Ishikawa (cell line): ENCODE data around the gene STRA6.

Source experiments
- RAD21 ChIP-seq: IDR thresholded peaks from 2 replicates; pipeline ENCODE4 v1.6.1; 2012; ENCODE audit warnings: low read depth
- REST ChIP-seq: IDR thresholded peaks from 2 replicates; pipeline ENCODE4 v1.6.1; 2012; ENCODE audit warnings: low read depth, mild to moderate bottlenecking
- YY1 ChIP-seq: IDR thresholded peaks from 2 replicates; pipeline ENCODE4 v1.6.1; 2012; ENCODE audit warnings: low read depth
- TF ChIP-seq, protein P1 (sequence below): IDR thresholded peaks from 2 replicates; pipeline ENCODE4 v1.6.1; 2012

DNA sequence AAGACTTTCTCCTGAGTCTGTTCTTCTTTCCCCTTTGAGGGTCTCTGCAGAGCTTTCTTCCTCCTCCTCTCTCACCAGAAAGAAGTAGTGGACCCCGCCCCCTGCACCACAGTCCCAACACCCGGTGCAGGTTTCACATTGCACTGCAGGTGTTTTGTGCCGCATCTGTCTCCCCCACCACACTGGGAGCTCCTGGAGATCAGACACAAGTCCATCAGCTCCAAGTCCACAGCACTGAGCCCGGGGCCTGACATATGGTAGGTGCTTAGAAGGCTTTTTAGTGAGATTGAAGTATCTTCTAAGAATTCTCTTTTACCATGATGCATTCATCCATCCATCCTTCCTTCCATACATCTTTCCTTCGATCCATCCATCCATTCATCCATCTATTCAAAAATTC lies 9.8 kb downstream of the STRA6 start:
- TF ChIP-seq REST (no peak), YY1 (no peak), RAD21 (no peak)
- TF ChIP-seq, protein P1, sequence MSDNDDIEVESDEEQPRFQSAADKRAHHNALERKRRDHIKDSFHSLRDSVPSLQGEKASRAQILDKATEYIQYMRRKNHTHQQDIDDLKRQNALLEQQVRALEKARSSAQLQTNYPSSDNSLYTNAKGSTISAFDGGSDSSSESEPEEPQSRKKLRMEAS = no peak
